Nephron progenitor cell (in vitro differentiated cells): Measurements from ENCODE around the gene ZFP57.
A peak's percentile ranks its signal among the peaks of the same experiment; 100 is the strongest.

Experiments
- DNase-seq: peaks from one replicate; pipeline ENCODE4 v3.0.0; 2021
- H3K27ac Mint-ChIP-seq: 2 replicates; pipeline ENCODE4 v1.8.0; 2021; ENCODE audit warnings: mild to moderate bottlenecking, moderate library complexity, mixed read lengths
- H3K27me3 Mint-ChIP-seq: 2 replicates; pipeline ENCODE4 v1.8.0; 2021; ENCODE audit warnings: mild to moderate bottlenecking, low read depth, mixed read lengths; ENCODE audit not compliant: poor library complexity
- H3K36me3 Mint-ChIP-seq: 2 replicates; pipeline ENCODE4 v1.8.0; 2021; ENCODE audit warnings: low read depth, mixed read lengths
- H3K4me1 Mint-ChIP-seq: 2 replicates; pipeline ENCODE4 v1.8.0; 2021; ENCODE audit warnings: mixed read lengths
- H3K4me3 Mint-ChIP-seq: 2 replicates; pipeline ENCODE4 v1.8.0; 2021; ENCODE audit warnings: mild to moderate bottlenecking, moderate library complexity, mixed read lengths
- H3K9me3 Mint-ChIP-seq: 2 replicates; pipeline ENCODE4 v1.8.0; 2021; ENCODE audit warnings: mild to moderate bottlenecking, moderate library complexity, mixed read lengths
- TF ChIP-seq, protein P1 (sequence below): fragments of 200-600 bp; sonication (generic); IDR thresholded peaks from 2 replicates; pipeline ENCODE4 v1.5.0; 2021; ENCODE audit warnings: antibody characterized with exemption

Gene ZFP57

DNA sequence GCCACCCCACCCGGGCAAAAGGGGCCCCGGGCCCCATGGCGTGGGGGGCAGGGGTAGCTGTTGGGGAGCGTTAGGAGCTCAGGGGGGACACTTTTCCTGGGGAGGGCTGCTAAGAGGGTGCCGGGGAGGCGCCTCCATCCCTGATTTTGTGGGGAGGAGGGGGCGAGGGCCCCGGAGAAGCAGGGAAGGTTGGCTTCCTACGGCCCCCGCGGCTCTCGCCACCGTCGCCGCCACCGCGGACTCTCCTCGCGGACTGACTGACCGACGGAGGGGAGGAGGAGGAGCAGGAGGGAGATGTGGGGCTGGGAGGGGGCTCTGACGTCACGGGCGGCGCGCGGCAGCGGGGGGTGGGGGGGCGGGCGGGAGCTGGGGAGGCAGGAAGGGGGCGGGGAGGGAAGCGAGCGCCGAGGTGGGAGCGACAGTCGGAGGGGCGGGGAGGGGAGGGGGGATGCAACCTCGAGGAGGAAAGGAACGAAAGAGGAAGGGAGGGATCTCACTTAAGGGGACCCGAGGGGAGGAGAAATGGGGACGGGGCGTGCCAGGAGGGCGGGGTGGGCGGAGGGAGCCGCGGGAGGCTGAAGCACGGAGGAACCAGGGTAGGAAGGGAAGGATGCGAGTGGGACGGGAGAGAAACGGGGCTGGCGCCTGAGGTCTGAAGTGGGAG is 53.1 kb downstream of the ZFP57 start:
- peaks cover 24% of the 10 kb centered on the region for H3K36me3 Mint-ChIP-seq
- H3K27me3 Mint-ChIP-seq = peaks cover 26% of the 10 kb centered on the region
- H3K9me3 Mint-ChIP-seq = no peaks in the 10 kb centered on the region
- TF ChIP-seq, protein P1, sequence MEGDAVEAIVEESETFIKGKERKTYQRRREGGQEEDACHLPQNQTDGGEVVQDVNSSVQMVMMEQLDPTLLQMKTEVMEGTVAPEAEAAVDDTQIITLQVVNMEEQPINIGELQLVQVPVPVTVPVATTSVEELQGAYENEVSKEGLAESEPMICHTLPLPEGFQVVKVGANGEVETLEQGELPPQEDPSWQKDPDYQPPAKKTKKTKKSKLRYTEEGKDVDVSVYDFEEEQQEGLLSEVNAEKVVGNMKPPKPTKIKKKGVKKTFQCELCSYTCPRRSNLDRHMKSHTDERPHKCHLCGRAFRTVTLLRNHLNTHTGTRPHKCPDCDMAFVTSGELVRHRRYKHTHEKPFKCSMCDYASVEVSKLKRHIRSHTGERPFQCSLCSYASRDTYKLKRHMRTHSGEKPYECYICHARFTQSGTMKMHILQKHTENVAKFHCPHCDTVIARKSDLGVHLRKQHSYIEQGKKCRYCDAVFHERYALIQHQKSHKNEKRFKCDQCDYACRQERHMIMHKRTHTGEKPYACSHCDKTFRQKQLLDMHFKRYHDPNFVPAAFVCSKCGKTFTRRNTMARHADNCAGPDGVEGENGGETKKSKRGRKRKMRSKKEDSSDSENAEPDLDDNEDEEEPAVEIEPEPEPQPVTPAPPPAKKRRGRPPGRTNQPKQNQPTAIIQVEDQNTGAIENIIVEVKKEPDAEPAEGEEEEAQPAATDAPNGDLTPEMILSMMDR = no peak
- peak overlapping the region; percentile 90 for H3K4me3 Mint-ChIP-seq
- H3K27ac Mint-ChIP-seq = peak overlapping the region; percentile 79
- peak; percentile 80 for DNase-seq
- peaks cover 75% of the 10 kb centered on the region for H3K4me1 Mint-ChIP-seq

DNA sequence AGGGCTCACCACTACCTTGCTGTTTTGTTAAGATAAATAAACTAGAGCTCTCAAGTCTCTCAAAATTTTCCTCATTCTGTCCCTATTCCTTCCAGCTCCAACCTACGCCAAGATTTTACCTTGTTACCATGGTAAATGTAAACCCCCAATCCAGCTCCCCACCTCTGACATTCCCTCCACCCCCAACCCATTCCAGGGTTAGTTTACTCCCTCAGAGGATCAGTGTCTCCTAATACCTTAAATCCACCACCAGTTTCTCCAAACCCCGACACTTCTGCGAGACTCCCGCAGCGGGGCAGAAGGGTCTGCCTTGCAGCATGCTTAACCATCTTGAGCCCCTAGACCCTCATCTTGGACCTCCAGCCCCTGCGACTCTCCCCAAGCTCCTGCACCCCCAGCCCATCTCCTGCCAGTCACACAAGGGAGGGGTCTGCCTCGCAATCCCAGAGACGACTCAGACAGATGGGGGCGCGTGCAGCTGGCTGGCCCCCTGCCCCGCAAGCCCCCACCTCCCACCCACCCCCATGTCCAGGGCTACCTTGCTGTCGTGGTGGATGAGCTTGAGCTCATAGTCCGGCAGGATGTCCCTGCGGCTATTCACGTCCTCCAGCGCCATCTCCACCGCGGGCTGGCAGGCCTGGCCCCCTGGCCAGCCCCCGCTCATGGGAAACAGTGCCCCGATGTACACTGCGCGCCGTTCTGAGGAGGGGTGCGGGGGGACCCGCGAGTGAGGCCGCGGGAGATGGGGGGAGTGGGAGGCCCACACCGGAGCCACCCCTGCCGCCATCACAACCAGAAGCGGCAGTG is 53.8 kb downstream of the ZFP57 start:
- Mint-ChIP-seq H3K4me1 (peaks cover 73% of the 10 kb centered on the region), H3K9me3 (no peaks in the 10 kb centered on the region), H3K4me3 (peak overlapping the region; percentile 90), H3K27me3 (peaks cover 25% of the 10 kb centered on the region), H3K36me3 (peaks cover 31% of the 10 kb centered on the region), H3K27ac (no peak overlapping the region)
- TF ChIP-seq, protein P1 = no peak
- DNase-seq = peak; percentile 37

DNA sequence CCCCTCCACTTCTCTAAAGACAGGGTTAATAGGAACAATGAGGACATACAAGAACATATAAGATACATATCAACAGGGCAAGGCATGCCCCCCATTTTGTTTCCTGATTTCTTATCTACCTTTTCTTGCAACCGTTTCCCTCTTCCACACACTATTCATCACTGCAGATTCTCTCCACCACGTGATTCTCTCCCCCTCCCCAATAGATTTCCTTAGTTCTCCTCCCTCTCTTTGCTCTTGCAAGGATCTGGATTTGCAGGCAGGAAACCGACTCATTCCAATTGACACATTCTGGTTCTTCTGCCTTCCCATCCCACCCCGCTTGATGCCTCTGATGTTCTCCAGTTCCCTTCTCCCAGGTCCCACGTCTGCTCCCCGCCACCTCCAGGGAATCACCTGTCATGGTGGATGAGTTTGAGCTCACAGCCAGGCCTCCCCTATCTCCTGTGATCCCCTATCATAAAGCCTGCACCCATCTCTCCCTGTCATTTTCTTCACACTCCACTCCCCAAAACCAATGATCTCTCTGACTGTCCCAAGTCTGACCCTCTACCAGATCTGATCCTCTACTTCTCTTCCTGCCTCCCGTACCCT is 55.5 kb downstream of the ZFP57 start:
- peak overlapping the region; percentile 26 for H3K27ac Mint-ChIP-seq
- peaks cover 48% of the 10 kb centered on the region for H3K36me3 Mint-ChIP-seq
- peaks cover 9% of the 10 kb centered on the region for H3K27me3 Mint-ChIP-seq
- H3K4me1 Mint-ChIP-seq = peaks cover 56% of the 10 kb centered on the region
- no peaks in the 10 kb centered on the region for H3K9me3 Mint-ChIP-seq
- no peak for DNase-seq
- TF ChIP-seq, protein P1 = no peak
- H3K4me3 Mint-ChIP-seq = peak overlapping the region; percentile 90

DNA sequence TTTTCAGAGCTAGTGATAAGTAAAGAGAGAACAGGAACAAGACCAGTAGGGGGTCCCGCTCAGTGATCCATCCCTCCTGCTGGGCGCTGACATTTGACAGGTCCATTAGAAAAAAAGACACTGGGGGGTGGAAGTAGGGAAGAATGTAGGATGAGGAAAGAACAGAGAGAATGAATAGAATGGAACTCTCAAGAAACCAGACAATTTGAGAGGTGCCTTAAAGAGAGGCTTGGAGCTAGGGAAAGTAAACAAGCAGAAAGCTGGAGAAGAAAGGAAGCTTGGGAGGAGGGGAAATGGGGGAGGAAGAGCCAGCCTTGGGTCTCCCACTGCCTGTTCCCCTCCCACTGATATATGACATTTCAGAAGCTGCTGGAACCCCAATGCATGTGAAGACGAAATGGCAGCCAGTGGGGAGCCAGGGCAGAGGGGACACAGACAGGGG is 56.4 kb downstream of the ZFP57 start:
- Mint-ChIP-seq H3K27ac (peak overlapping the region; percentile 63), H3K27me3 (peaks cover 4% of the 10 kb centered on the region), H3K4me1 (peaks cover 47% of the 10 kb centered on the region), H3K9me3 (no peaks in the 10 kb centered on the region), H3K4me3 (peak overlapping the region; percentile 56), H3K36me3 (peaks cover 48% of the 10 kb centered on the region)
- TF ChIP-seq, protein P1 = no peak
- DNase-seq = no peak
